GM23248 (cell line): ENCODE data around the gene ALDH5A1. TPM values are rescaled to one million over a fixed set of nuclear protein-coding genes. Genes with fewer than 3 reads are reported as not detected.

Experiments
- DNase-seq: peaks from one replicate; pipeline ENCODE4 v3.0.0-alpha.2; 2015
- H2AFZ ChIP-seq: fragments of 200-600 bp; sonication (generic); 2 replicates; pipeline ENCODE4 v1.6.1; 2016; ENCODE audit warnings: antibody characterized with exemption
- H3F3A ChIP-seq: fragments of 200-600 bp; sonication (generic); 2 replicates; pipeline ENCODE4 v1.6.1; 2016; ENCODE audit warnings: mild to moderate bottlenecking, antibody characterized with exemption, mixed run types; ENCODE audit not compliant: insufficient read depth
- H3K27ac ChIP-seq: fragments of 200-600 bp; sonication (generic); 2 replicates; pipeline ENCODE4 v1.5.1; 2016; ENCODE audit warnings: mild to moderate bottlenecking
- H3K27me3 ChIP-seq: fragments of 200-600 bp; sonication (generic); replicated peaks from 2 replicates; pipeline ENCODE4 v1.6.1; 2016; ENCODE audit warnings: mild to moderate bottlenecking; ENCODE audit not compliant: insufficient read depth
- H3K36me3 ChIP-seq: fragments of 200-600 bp; sonication (generic); 2 replicates; pipeline ENCODE4 v1.6.1; 2016; ENCODE audit warnings: low read depth, mild to moderate bottlenecking
- H3K4me1 ChIP-seq: fragments of 200-600 bp; sonication (generic); 2 replicates; pipeline ENCODE4 v1.6.1; 2016; ENCODE audit warnings: mild to moderate bottlenecking; ENCODE audit not compliant: insufficient read depth
- H3K4me2 ChIP-seq: fragments of 200-600 bp; sonication (generic); one replicate; pipeline ENCODE4 v1.6.1; 2016; ENCODE audit warnings: mild to moderate bottlenecking; ENCODE audit not compliant: unreplicated experiment
- H3K4me3 ChIP-seq: fragments of 200-600 bp; sonication (generic); 2 replicates; pipeline ENCODE4 v1.5.1; 2016; ENCODE audit warnings: mild to moderate bottlenecking
- H3K79me2 ChIP-seq: fragments of 200-600 bp; sonication (generic); 2 replicates; pipeline ENCODE4 v1.6.1; 2016; ENCODE audit warnings: mild to moderate bottlenecking; ENCODE audit not compliant: insufficient read depth
- H3K9ac ChIP-seq: fragments of 200-600 bp; sonication (generic); 2 replicates; pipeline ENCODE4 v1.6.1; 2016; ENCODE audit warnings: mild to moderate bottlenecking
- H3K9me2 ChIP-seq: fragments of 200-600 bp; sonication (generic); 2 replicates; pipeline ENCODE4 v1.6.1; 2016; ENCODE audit warnings: mixed run types, mild to moderate bottlenecking, moderate library complexity; ENCODE audit not compliant: insufficient read depth
- H3K9me3 ChIP-seq: fragments of 200-600 bp; sonication (generic); one replicate; pipeline ENCODE4 v1.6.1; 2017; ENCODE audit warnings: low read depth
- H4K20me1 ChIP-seq: fragments of 200-600 bp; sonication (generic); 2 replicates; pipeline ENCODE4 v1.6.0; 2016; ENCODE audit not compliant: insufficient read depth
- EZH2 ChIP-seq: fragments of 200-600 bp; sonication (generic); IDR thresholded peaks from 2 replicates; pipeline ENCODE4 v1.6.1; 2018; ENCODE audit warnings: antibody characterized with exemption, mild to moderate bottlenecking; ENCODE audit not compliant: insufficient read depth, poor library complexity, severe bottlenecking
- EZH2phosphoT487 ChIP-seq: fragments of 200-600 bp; sonication (generic); IDR thresholded peaks from 2 replicates; pipeline ENCODE4 v1.6.1; 2018; ENCODE audit warnings: antibody characterized with exemption, moderate library complexity, mild to moderate bottlenecking, low read depth; ENCODE audit not compliant: insufficient read depth
- WGBS, 2 experiments: methylation state at CpG; one replicate each; pipeline ENCODE4 v1.1.6; 2015 to 2017; ENCODE audit warnings: low lambda C conversion rate in 2 of 2, low coverage in 1 of 2; ENCODE audit errors: missing lambda C conversion rate in 2 of 2; 5-methylcytosine and 5-hydroxymethylcytosine counted together
- in situ Hi-C: fragments of 300-500 bp; cut with MboI; formaldehyde crosslinking; loops from 2 replicates; pipeline ENCODE4 v1.15.0; 2020
- polyA plus RNA-seq: library from polyadenylated mRNA; unstranded; fragments of >200 nt; fragmentation: Nextera tagmentation; extraction: Ambion mirVana; gene quantifications from 2 replicates; pipeline ENCODE4 v1.2.1, GENCODE V29; 2016
- total RNA-seq: library from RNA; depleted of rRNA; stranded (reverse); fragments of >200 nt; shearing (Covaris generic); gene quantifications from 2 replicates; pipeline ENCODE4 v1.2.3, GENCODE V29; 2014

The ALDH5A1 gene
- total and polyA plus RNA-seq, 2 experiments from 2014 or later = 0.86 to 1.1 TPM

DNA sequence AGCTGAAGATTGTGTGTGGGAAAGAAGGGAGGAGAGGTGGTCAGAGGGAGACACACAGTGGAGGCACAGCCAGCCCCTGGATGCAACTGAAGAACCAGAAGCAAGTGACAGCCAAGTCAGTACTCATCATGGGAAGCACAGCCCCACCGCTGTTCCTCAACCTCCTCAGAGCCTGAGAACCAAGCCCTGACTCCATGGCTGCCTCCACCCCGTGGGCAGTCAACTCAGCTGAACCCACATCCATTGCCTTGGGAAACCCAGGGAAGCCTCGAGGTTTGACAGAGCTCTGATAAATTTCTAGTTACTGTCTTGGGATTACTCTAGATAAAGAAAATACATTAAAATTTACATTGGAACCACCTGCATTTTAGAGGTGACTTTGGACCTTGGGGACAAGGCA is 29.6 kb downstream of the ALDH5A1 start:
- Histone ChIP-seq H3K4me2 (no peak overlapping the region), H3K36me3 (no peaks in the 10 kb centered on the region), H3K9ac (no peak overlapping the region), H3K79me2 (no peaks in the 10 kb centered on the region), H4K20me1 (no peaks in the 10 kb centered on the region), H3K9me2 (no peaks in the 10 kb centered on the region), H3K4me3 (no peak overlapping the region), H3K27me3 (no peaks in the 10 kb centered on the region), H2AFZ (no peak overlapping the region), H3K9me3 (no peaks in the 10 kb centered on the region), H3K4me1 (no peaks in the 10 kb centered on the region), H3F3A (no peaks in the 10 kb centered on the region), H3K27ac (no peak overlapping the region)
- in situ Hi-C loops = no loop called here
- TF ChIP-seq EZH2phosphoT487 (no peak), EZH2 (no peak)
- DNase-seq = no peak
- WGBS, 2 experiments = 51 to 71% methylated on average over 3 of the region's 3 CpGs

DNA sequence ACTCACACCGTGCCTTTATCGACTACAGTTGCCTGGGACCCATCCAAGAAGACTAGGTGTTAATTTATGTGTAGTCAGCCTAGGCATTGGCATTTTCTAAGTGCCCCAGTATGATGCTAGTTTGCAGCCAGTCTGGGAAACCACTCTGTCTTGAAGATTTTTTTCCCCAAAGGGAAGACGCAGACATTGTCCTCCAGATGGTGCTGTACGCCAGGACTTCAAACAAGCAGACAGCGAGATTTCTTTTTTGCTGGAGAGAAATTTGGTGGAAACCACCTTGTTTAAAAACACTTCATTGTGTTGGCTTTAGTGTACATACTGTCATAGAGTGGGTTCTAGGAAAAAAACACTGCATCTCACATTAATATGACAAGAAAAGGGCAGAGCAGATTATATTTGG is 30.0 kb downstream of the ALDH5A1 start:
- no peaks in the 10 kb centered on the region for H3K27me3 ChIP-seq
- H3F3A ChIP-seq = no peaks in the 10 kb centered on the region
- H3K4me3 ChIP-seq = no peak overlapping the region
- no peak overlapping the region for H2AFZ ChIP-seq
- H3K9me3 ChIP-seq = no peaks in the 10 kb centered on the region
- no peaks in the 10 kb centered on the region for H4K20me1 ChIP-seq
- H3K9me2 ChIP-seq = no peaks in the 10 kb centered on the region
- WGBS, 2 experiments = 38 to 47% methylated on average over 5 of the region's 5 CpGs
- in situ Hi-C loops = no loop called here
- H3K27ac ChIP-seq = no peak overlapping the region
- no peak overlapping the region for H3K9ac ChIP-seq
- no peaks in the 10 kb centered on the region for H3K79me2 ChIP-seq
- no peak for TF ChIP-seq EZH2
- H3K4me1 ChIP-seq = no peaks in the 10 kb centered on the region
- no peak overlapping the region for H3K4me2 ChIP-seq
- DNase-seq = peak; percentile 60
- no peaks in the 10 kb centered on the region for H3K36me3 ChIP-seq

DNA sequence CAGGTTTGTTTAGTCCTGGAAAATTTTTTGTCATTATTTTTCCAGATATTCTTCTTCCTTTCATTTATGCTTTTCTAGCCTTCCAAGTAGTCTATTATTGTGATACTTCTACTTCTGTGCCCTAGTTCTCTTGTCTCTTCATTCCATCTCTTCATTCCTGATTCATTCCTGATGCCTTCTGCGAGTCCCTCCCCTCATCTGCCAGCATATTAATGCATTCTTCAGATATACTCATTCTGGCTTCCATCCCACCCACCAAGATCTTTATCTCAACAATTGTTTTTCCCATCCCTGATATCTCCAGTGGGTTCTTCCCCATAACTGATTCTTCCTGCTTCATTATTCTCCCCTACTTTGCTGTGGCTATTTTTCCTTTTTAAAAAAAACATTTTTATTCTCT is 35.2 kb downstream of the ALDH5A1 start:
- in situ Hi-C loops = no loop called here
- H3K4me2 ChIP-seq = no peak overlapping the region
- H3F3A ChIP-seq = no peaks in the 10 kb centered on the region
- no peak overlapping the region for H3K4me3 ChIP-seq
- H3K9me2 ChIP-seq = no peaks in the 10 kb centered on the region
- no peaks in the 10 kb centered on the region for H4K20me1 ChIP-seq
- 65 to 74% methylated on average over 1 of the region's 1 CpG for WGBS, 2 experiments
- DNase-seq = peak; percentile 4
- no peak overlapping the region for H2AFZ ChIP-seq
- H3K27me3 ChIP-seq = no peaks in the 10 kb centered on the region
- no peaks in the 10 kb centered on the region for H3K9me3 ChIP-seq
- H3K27ac ChIP-seq = no peak overlapping the region
- no peak overlapping the region for H3K9ac ChIP-seq
- TF ChIP-seq EZH2phosphoT487 (no peak), EZH2 (no peak)
- H3K79me2 ChIP-seq = no peaks in the 10 kb centered on the region
- no peaks in the 10 kb centered on the region for H3K4me1 ChIP-seq
- H3K36me3 ChIP-seq = no peaks in the 10 kb centered on the region

DNA sequence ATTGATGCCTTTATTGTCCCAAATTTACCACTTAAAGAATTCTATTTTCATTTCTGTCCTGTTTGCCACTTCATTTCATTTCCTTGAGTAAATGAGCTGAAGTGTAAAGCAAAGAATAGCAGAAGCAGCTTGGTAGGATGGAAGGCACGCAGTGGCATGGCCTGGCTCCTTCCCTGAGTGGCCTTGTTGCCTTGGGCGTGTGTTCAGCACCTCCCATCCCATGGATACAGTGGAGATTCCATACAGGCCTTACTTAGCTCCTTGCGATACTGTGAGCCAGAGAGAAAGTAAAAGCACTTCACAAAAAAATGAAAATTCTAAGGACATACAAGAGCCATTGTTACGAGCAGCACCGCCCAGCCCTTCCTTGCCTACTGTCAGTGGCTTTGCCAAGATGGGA is 39.6 kb downstream of the ALDH5A1 start:
- DNase-seq = no peak
- no peaks in the 10 kb centered on the region for H3F3A ChIP-seq
- H3K4me3 ChIP-seq = no peak overlapping the region
- H3K9me2 ChIP-seq = no peaks in the 10 kb centered on the region
- no peaks in the 10 kb centered on the region for H3K9me3 ChIP-seq
- no peak overlapping the region for H3K4me2 ChIP-seq
- H3K9ac ChIP-seq = no peak overlapping the region
- no peaks in the 10 kb centered on the region for H3K36me3 ChIP-seq
- no peaks in the 10 kb centered on the region for H3K4me1 ChIP-seq
- no peaks in the 10 kb centered on the region for H3K79me2 ChIP-seq
- H3K27ac ChIP-seq = no peak overlapping the region
- no peak for TF ChIP-seq EZH2
- TF ChIP-seq EZH2phosphoT487 = no peak
- in situ Hi-C loops = no loop called here
- 60 to 82% methylated on average over 5 of the region's 5 CpGs for WGBS, 2 experiments
- H3K27me3 ChIP-seq = no peaks in the 10 kb centered on the region
- no peaks in the 10 kb centered on the region for H4K20me1 ChIP-seq
- H2AFZ ChIP-seq = no peak overlapping the region

DNA sequence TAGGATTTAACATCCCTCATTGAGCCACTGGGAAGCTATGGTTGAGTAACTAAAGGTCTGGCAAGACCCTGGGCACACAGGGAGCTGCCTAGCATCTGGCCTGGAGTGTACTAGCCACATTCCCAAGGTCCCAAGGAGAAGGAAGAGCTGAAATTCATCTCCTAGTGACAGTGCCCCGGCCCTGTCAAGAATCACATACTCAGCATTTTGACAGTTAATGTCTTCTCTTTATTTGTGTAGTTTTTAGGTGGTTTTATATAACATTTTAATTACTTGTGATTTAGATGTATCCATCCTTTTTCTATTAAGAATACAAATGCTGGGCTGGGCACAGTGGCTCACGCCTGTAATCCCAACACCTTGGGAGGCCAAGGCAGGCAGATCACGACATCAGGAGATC is 40.4 kb downstream of the ALDH5A1 start:
- H3K27me3 ChIP-seq = no peaks in the 10 kb centered on the region
- H4K20me1 ChIP-seq = no peaks in the 10 kb centered on the region
- 81 to 86% methylated on average over 3 of the region's 3 CpGs for WGBS, 2 experiments
- no peak overlapping the region for H3K27ac ChIP-seq
- no peaks in the 10 kb centered on the region for H3F3A ChIP-seq
- no peaks in the 10 kb centered on the region for H3K9me2 ChIP-seq
- DNase-seq = no peak
- H3K9ac ChIP-seq = no peak overlapping the region
- no peak for TF ChIP-seq EZH2phosphoT487
- no peak for TF ChIP-seq EZH2
- no peak overlapping the region for H2AFZ ChIP-seq
- no peaks in the 10 kb centered on the region for H3K4me1 ChIP-seq
- H3K79me2 ChIP-seq = no peaks in the 10 kb centered on the region
- in situ Hi-C loops = no loop called here
- no peak overlapping the region for H3K4me2 ChIP-seq
- H3K4me3 ChIP-seq = no peak overlapping the region
- no peaks in the 10 kb centered on the region for H3K36me3 ChIP-seq
- H3K9me3 ChIP-seq = no peaks in the 10 kb centered on the region
